Measurements from ENCODE around the gene SNTN. TPM values are rescaled to one million over a fixed set of nuclear protein-coding genes. Genes with fewer than 3 reads are reported as not detected.

Gene SNTN
- polyA plus RNA-seq, 1 of the 3 experiments (the other 2 are of a cell fraction): not detected

DNA sequence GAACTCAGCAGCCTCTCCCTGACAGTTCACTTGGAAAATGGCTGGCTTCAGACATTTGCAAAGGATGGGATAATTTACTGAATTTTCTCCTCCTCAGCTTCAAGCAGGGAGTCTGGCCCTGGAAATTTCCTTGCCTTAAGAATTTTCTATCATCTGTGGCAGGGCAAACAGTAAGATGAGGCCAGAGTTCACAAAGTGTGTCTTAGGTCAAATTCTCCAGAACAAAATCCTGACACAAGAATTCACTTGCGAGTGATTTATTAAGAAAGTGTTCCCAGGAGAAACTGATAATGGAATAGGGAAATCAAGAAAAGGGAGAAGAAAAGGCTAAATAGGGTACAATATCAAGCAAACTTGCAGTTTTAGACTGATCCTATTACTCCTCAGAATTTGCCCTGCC is 55.3 kb downstream of the SNTN start:
- no peaks in the 10 kb centered on the region for H3K79me2 ChIP-seq (ENCODE audit: insufficient read depth)
- H3F3A ChIP-seq (replicated peaks; ENCODE audit: insufficient read depth): no peaks in the 10 kb centered on the region
- H3K4me1 ChIP-seq (ENCODE audit: control insufficient read depth in 1 of 2, insufficient read depth in 2 of 2, low read depth in 1 of 2, low read length in 1 of 2): peaks cover 0 to 3% of the 10 kb centered on the region in 2 experiments; a peak in 1 of 4 replicates
- H2AFZ ChIP-seq (ENCODE audit: low read depth): no peak overlapping the region
- no peak overlapping the region for H3K4me3 ChIP-seq (ENCODE audit: low read depth in 2 of 2, low read length in 1 of 2)
- TF ChIP-seq, protein P1, sequence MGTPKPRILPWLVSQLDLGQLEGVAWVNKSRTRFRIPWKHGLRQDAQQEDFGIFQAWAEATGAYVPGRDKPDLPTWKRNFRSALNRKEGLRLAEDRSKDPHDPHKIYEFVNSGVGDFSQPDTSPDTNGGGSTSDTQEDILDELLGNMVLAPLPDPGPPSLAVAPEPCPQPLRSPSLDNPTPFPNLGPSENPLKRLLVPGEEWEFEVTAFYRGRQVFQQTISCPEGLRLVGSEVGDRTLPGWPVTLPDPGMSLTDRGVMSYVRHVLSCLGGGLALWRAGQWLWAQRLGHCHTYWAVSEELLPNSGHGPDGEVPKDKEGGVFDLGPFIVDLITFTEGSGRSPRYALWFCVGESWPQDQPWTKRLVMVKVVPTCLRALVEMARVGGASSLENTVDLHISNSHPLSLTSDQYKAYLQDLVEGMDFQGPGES (IDR thresholded peaks at IDR 0.05; ENCODE audit: low read depth, low read length): no peak
- TF ChIP-seq POLR2AphosphoS5 (IDR thresholded peaks at IDR 0.05; ENCODE audit: low read depth, low read length) (no peak), CHD2 (IDR thresholded peaks at IDR 0.05; ENCODE audit: low read length, partially characterized antibody) (no peak), EZH2phosphoT487 (IDR thresholded peaks at IDR 0.05; ENCODE audit: borderline replicate concordance, low read depth) (no peak), RAD21 (IDR thresholded peaks at IDR 0.05; ENCODE audit: low read length) (no peak), TAF1 (IDR thresholded peaks at IDR 0.05; ENCODE audit: borderline replicate concordance, low read depth, low read length) (no peak), NRF1 (IDR thresholded peaks at IDR 0.05; ENCODE audit: low read depth, low read length) (no peak), RCOR1 (IDR thresholded peaks at IDR 0.05; ENCODE audit: low read length) (no peak), FOXJ3 (CRISPR knock-in tag; IDR thresholded peaks at IDR 0.05) (no peak), NFIC (IDR thresholded peaks at IDR 0.05; ENCODE audit: borderline replicate concordance) (no peak), SIN3A (IDR thresholded peaks at IDR 0.05; ENCODE audit: borderline replicate concordance, low read depth, low read length) (no peak), YY1 (IDR thresholded peaks at IDR 0.05; ENCODE audit: low read depth) (no peak), TCF12 (IDR thresholded peaks at IDR 0.05) (no peak)
- TF ChIP-seq, protein P2, sequence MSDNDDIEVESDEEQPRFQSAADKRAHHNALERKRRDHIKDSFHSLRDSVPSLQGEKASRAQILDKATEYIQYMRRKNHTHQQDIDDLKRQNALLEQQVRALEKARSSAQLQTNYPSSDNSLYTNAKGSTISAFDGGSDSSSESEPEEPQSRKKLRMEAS (IDR thresholded peaks at IDR 0.05; ENCODE audit: low read depth): no peak
- TF ChIP-seq, protein P3, sequence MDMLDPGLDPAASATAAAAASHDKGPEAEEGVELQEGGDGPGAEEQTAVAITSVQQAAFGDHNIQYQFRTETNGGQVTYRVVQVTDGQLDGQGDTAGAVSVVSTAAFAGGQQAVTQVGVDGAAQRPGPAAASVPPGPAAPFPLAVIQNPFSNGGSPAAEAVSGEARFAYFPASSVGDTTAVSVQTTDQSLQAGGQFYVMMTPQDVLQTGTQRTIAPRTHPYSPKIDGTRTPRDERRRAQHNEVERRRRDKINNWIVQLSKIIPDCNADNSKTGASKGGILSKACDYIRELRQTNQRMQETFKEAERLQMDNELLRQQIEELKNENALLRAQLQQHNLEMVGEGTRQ (IDR thresholded peaks at IDR 0.05; ENCODE audit: borderline replicate concordance, low read depth, low read length): no peak
- TF ChIP-seq, protein P4, sequence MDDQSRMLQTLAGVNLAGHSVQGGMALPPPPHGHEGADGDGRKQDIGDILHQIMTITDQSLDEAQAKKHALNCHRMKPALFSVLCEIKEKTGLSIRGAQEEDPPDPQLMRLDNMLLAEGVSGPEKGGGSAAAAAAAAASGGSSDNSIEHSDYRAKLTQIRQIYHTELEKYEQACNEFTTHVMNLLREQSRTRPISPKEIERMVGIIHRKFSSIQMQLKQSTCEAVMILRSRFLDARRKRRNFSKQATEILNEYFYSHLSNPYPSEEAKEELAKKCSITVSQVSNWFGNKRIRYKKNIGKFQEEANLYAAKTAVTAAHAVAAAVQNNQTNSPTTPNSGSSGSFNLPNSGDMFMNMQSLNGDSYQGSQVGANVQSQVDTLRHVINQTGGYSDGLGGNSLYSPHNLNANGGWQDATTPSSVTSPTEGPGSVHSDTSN (IDR thresholded peaks at IDR 0.05): no peak
- TF ChIP-seq, protein P5, sequence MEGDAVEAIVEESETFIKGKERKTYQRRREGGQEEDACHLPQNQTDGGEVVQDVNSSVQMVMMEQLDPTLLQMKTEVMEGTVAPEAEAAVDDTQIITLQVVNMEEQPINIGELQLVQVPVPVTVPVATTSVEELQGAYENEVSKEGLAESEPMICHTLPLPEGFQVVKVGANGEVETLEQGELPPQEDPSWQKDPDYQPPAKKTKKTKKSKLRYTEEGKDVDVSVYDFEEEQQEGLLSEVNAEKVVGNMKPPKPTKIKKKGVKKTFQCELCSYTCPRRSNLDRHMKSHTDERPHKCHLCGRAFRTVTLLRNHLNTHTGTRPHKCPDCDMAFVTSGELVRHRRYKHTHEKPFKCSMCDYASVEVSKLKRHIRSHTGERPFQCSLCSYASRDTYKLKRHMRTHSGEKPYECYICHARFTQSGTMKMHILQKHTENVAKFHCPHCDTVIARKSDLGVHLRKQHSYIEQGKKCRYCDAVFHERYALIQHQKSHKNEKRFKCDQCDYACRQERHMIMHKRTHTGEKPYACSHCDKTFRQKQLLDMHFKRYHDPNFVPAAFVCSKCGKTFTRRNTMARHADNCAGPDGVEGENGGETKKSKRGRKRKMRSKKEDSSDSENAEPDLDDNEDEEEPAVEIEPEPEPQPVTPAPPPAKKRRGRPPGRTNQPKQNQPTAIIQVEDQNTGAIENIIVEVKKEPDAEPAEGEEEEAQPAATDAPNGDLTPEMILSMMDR (IDR thresholded peaks at IDR 0.05): no peak
- no peak overlapping the region for H3K27ac ChIP-seq (ENCODE audit: low read depth in 2 of 2, low read length in 1 of 2)
- H4K20me1 ChIP-seq (ENCODE audit: insufficient read depth): no peaks in the 10 kb centered on the region
- H3K9ac ChIP-seq: no peak overlapping the region
- H3K9me2 ChIP-seq: no peaks in the 10 kb centered on the region
- no peaks in the 10 kb centered on the region for H3K36me3 ChIP-seq (replicated peaks in 1 of 2; ENCODE audit: control insufficient read depth in 1 of 2, insufficient read depth in 2 of 2, low read length in 1 of 2)
- no peaks in the 10 kb centered on the region for H3K9me3 ChIP-seq
- no peak overlapping the region for H3K4me2 ChIP-seq
- no peak for DNase-seq
- CTCF ChIA-PET: interaction anchor here (1.0 to 1.4 kb wide), 3 partner anchors 47 to 357 kb away, joined by 3 to 5 read pairs (median 4); partner anchors contain the start of gene C3orf49
- no peaks in the 10 kb centered on the region for H3K27me3 ChIP-seq (ENCODE audit: insufficient read depth)
- WGBS (ENCODE audit: low lambda C conversion rate): 72% methylated on average over 1 of the region's 1 CpG
- POLR2A ChIA-PET: no interaction called here

All from SK-N-SH (cell line).